HepG2 (cell line): Measurements from ENCODE around the gene CEL. TPM values are rescaled to one million over a fixed set of nuclear protein-coding genes. Genes with fewer than 3 reads are reported as not detected.
A peak's percentile ranks its signal among the peaks of the same experiment; 100 is the strongest.

Source experiments
- ATAC-seq: fragments of 200-7000 bp; cut with Tn5 transposase; 3 replicates; pipeline ENCODE4 v1.9.1; 2020; ENCODE audit warnings: mild to moderate bottlenecking, moderate library complexity
- BruUV-seq: library from RNA; stranded (reverse); fragments of 400-500 nt; replicated peaks from 2 replicates; lab custom pipeline; 2021; lab: Mats Ljungman, UMichigan
- CTCF ChIA-PET: fragments of 300-600 bp; formaldehyde crosslinking; extraction: SDS; loops from one replicate; lab custom pipeline; 2021; ENCODE audit warnings: low total read pairs, inconsistent platforms, low intra/inter-chr PET ratio; lab: Yijun Ruan, JAX
- POLR2A ChIA-PET: fragments of 350-600 bp; sonication (Branson Sonifier 250); formaldehyde crosslinking; loops from one replicate; lab custom pipeline; 2020; ENCODE audit warnings: antibody characterized with exemption, inconsistent platforms; lab: Yijun Ruan, JAX
- DNase-seq: peaks from one replicate; pipeline ENCODE4 v3.0.0-alpha.2; 2015; ENCODE audit warnings: low spot score
- FAIRE-seq: peaks from 3 replicates; lab custom pipeline; 2011; peaks lifted over from hg19 to GRCh38; lab: Jason Lieb, UNC
- H2AFZ ChIP-seq: one replicate; pipeline ENCODE4 v1.6.1; 2011; ENCODE audit warnings: low read length, inconsistent platforms
- H3K27ac ChIP-seq: fragments of 300-600 bp; 3 replicates; pipeline ENCODE4 v1.8.0; 2011; ENCODE audit warnings: mixed run types, mild to moderate bottlenecking, mixed read lengths, low read length, inconsistent platforms; ENCODE audit not compliant: insufficient read depth; ENCODE audit errors: extremely low read length
- H3K27me3 ChIP-seq, 2 experiments: fragments of 200-600 bp in 1 of 2; 2 replicates in 1 of 2; 3 replicates in 1 of 2; pipeline versions ENCODE4 v1.6.0 to v1.8.0; 2011; ENCODE audit warnings: low read length in 2 of 2, mild to moderate bottlenecking in 2 of 2, moderate library complexity in 2 of 2, inconsistent platforms in 1 of 2; ENCODE audit not compliant: insufficient read depth in 2 of 2, control insufficient read depth in 1 of 2
- H3K36me3 ChIP-seq, 2 experiments: fragments of 200-600 bp in 1 of 2; replicated peaks in 1 of 2; 2 replicates in 1 of 2; 3 replicates in 1 of 2; pipeline versions ENCODE4 v1.5.1 to v1.8.0; 2011; ENCODE audit warnings: low read length in 2 of 2, inconsistent platforms in 1 of 2; ENCODE audit not compliant: insufficient read depth in 2 of 2, control insufficient read depth in 1 of 2
- H3K4me1 ChIP-seq: 2 replicates; pipeline ENCODE4 v1.5.1; 2012; ENCODE audit warnings: low read length, inconsistent platforms; ENCODE audit not compliant: insufficient read depth
- H3K4me2 ChIP-seq: 2 replicates; pipeline ENCODE4 v1.6.0; 2011; ENCODE audit warnings: low read depth, low read length, inconsistent platforms
- H3K4me3 ChIP-seq, 3 experiments: fragments of 200-600 bp in 1 of 3; sonication (generic), shearing (Covaris generic) in 1 of 3; replicated peaks in 1 of 3; 2 replicates each; pipeline ENCODE4 v1.5.1; 2011 to 2016; ENCODE audit warnings: low read length in 3 of 3, inconsistent platforms in 2 of 3, low read depth in 2 of 3, mild to moderate bottlenecking in 2 of 3, control low read depth in 1 of 3, mixed read lengths in 1 of 3; ENCODE audit not compliant: insufficient read depth in 1 of 3
- H3K79me2 ChIP-seq: one replicate; pipeline ENCODE4 v1.6.1; 2011; ENCODE audit warnings: low read length, inconsistent platforms; ENCODE audit not compliant: insufficient read depth
- H3K9ac ChIP-seq: 2 replicates; pipeline ENCODE4 v1.6.0; 2011; ENCODE audit warnings: mild to moderate bottlenecking, low read depth, low read length, inconsistent platforms; ENCODE audit not compliant: insufficient read depth
- H3K9me3 ChIP-seq: 2 replicates; pipeline ENCODE4 v1.5.1; 2012; ENCODE audit warnings: mild to moderate bottlenecking, low read length
- H4K20me1 ChIP-seq: 2 replicates; pipeline ENCODE4 v1.6.0; 2011; ENCODE audit warnings: inconsistent platforms, mild to moderate bottlenecking, low read length, moderate library complexity; ENCODE audit not compliant: insufficient read depth
- HNF4A ChIP-seq: sonication (generic); formaldehyde crosslinking; IDR thresholded peaks from 2 replicates; pipeline ENCODE4 v1.4.0; 2020; ENCODE audit warnings: missing genetic modification reagents
- TFDP1 ChIP-seq: IDR thresholded peaks from 2 replicates; pipeline ENCODE4 v1.6.1; 2016; ENCODE audit warnings: missing compliant biosample characterization, missing genetic modification reagents, borderline replicate concordance
- ZNF143 ChIP-seq: sonication (generic); formaldehyde crosslinking; IDR thresholded peaks from 2 replicates; pipeline ENCODE4 v1.4.0; 2020; ENCODE audit warnings: missing genetic modification reagents
- ZNF503 ChIP-seq: sonication (generic); formaldehyde crosslinking; IDR thresholded peaks from 2 replicates; pipeline ENCODE4 v1.4.0; 2020; ENCODE audit warnings: missing genetic modification reagents
- ZNF550 ChIP-seq: sonication (generic); formaldehyde crosslinking; IDR thresholded peaks from 2 replicates; pipeline ENCODE4 v1.4.0; 2020; ENCODE audit warnings: mild to moderate bottlenecking, missing genetic modification reagents, borderline replicate concordance
- whole genome bisulfite sequencing: methylation state at CpG from one replicate; pipeline ENCODE4 v1.1.6; 2017; ENCODE audit warnings: low lambda C conversion rate; 5-methylcytosine and 5-hydroxymethylcytosine counted together
- in situ Hi-C: cut with HindIII; loops from 2 replicates; pipeline ENCODE4 v1.10.0; 2017; ENCODE audit warnings: low pct_unique_long_range_greater_than_20kb; ENCODE audit not compliant: extremely low pct_ligation_motif_present
- intact Hi-C: fragments of 100-400 bp; cut with micrococcal nuclease; formaldehyde crosslinking; loops from one replicate; pipeline ENCODE4 v1.10.0; 2022; ENCODE audit not compliant: unreplicated experiment
- polyA plus RNA-seq, 8 experiments: library from polyadenylated mRNA; depleted of rRNA in 3 of 8; stranded (reverse) in 7 of 8; unstranded in 1 of 8; fragments of >200 nt; fragmentation: Illumina TruSeq in 4 of 8; extraction: Trizol in 4 of 8; gene quantifications; 2 replicates each; pipeline versions ENCODE4 v1.2.1 to v1.2.3, GENCODE V29; 2011 to 2016; ENCODE audit warnings: low read depth in 4 of 8, missing spikeins in 1 of 8, mixed read lengths in 1 of 8; ENCODE audit not compliant: insufficient read depth in 1 of 8
- total RNA-seq, 5 experiments: library from RNA; depleted of rRNA; stranded (reverse); fragments of >200 nt; fragmentation: Illumina TruSeq; extraction: Trizol; gene quantifications; 2 replicates each; pipeline ENCODE4 v1.2.3, GENCODE V29; 2016; ENCODE audit warnings: low read depth in 1 of 5
- TF ChIP-seq, protein P1 (sequence below): sonication (generic); formaldehyde crosslinking; IDR thresholded peaks from 2 replicates; pipeline ENCODE4 v1.4.0; 2020; ENCODE audit warnings: low read depth, missing genetic modification reagents
- TF ChIP-seq, protein P2 (sequence below): sonication (generic); formaldehyde crosslinking; IDR thresholded peaks from 2 replicates; pipeline ENCODE4 v1.5.1; 2020; ENCODE audit warnings: missing genetic modification reagents, mild to moderate bottlenecking, borderline replicate concordance

Gene CEL
- total and polyA plus RNA-seq, 2 of the 13 experiments (the other 11 are each of a cell fraction or from before 2014, with no cell fraction given): 0.63 to 1.5 TPM

GRCh38 chr9:133099726-133100505 lies 38.1 kb downstream of the CEL start:
- CTCF ChIA-PET: no interaction called here
- FAIRE-seq: no peak
- H3K9me3 ChIP-seq: no peaks in the 10 kb centered on the region
- H3K36me3 ChIP-seq: peaks cover 23 to 51% of the 10 kb centered on the region in 2 experiments; a peak in 4 of 5 replicates
- POLR2A ChIA-PET: no interaction called here
- H3K9ac ChIP-seq: no peak overlapping the region
- no peaks in the 10 kb centered on the region for H3K4me1 ChIP-seq
- BruUV-seq: TSS peak; percentile 16
- H3K4me2 ChIP-seq: no peak overlapping the region
- DNase-seq: no peak
- WGBS: 81% methylated on average over 8 of the region's 12 CpGs
- no peaks in the 10 kb centered on the region for H3K27me3 ChIP-seq
- no peak for ATAC-seq
- no peaks in the 10 kb centered on the region for H3K79me2 ChIP-seq
- peaks cover 4% of the 10 kb centered on the region; the same call in 1 of the 2 replicates for H4K20me1 ChIP-seq
- in situ Hi-C loops (no loop called here), intact Hi-C loops (no loop called here)
- H3K27ac ChIP-seq: no peak overlapping the region
- H3K4me3 ChIP-seq: no peak overlapping the region
- TF ChIP-seq, protein P1, sequence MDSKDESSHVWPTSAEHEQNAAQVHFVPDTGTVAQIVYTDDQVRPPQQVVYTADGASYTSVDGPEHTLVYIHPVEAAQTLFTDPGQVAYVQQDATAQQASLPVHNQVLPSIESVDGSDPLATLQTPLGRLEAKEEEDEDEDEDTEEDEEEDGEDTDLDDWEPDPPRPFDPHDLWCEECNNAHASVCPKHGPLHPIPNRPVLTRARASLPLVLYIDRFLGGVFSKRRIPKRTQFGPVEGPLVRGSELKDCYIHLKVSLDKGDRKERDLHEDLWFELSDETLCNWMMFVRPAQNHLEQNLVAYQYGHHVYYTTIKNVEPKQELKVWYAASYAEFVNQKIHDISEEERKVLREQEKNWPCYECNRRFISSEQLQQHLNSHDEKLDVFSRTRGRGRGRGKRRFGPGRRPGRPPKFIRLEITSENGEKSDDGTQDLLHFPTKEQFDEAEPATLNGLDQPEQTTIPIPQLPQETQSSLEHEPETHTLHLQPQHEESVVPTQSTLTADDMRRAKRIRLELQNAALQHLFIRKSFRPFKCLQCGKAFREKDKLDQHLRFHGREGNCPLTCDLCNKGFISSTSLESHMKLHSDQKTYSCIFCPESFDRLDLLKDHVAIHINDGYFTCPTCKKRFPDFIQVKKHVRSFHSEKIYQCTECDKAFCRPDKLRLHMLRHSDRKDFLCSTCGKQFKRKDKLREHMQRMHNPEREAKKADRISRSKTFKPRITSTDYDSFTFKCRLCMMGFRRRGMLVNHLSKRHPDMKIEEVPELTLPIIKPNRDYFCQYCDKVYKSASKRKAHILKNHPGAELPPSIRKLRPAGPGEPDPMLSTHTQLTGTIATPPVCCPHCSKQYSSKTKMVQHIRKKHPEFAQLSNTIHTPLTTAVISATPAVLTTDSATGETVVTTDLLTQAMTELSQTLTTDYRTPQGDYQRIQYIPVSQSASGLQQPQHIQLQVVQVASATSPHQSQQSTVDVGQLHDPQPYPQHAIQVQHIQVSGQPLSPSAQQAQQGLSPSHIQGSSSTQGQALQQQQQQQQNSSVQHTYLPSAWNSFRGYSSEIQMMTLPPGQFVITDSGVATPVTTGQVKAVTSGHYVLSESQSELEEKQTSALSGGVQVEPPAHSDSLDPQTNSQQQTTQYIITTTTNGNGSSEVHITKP (CRISPR knock-in tag): no peak
- TF ChIP-seq HNF4A (peak; percentile 16; the same call in 1 of the 2 replicates), ZNF503 (CRISPR knock-in tag) (no peak), ZNF550 (CRISPR knock-in tag) (no peak), TFDP1 (no peak), ZNF143 (CRISPR knock-in tag) (no peak)
- TF ChIP-seq, protein P2, sequence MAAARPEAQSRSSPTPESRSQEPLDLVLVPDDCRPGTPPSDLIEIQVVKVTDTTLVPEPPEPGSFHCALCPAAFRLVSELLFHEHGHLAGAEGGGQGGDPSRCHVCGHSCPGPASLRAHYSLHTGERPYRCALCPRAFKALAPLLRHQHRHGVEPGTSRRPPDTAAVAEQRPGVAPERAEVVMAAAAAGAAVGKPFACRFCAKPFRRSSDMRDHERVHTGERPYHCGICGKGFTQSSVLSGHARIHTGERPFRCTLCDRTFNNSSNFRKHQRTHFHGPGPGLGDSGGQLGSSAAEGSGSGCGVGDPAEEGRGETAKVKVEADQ (CRISPR knock-in tag): no peak
- no peak overlapping the region for H2AFZ ChIP-seq
